ENCODE results near the gene SUPT16H. TPM values are rescaled to one million over a fixed set of nuclear protein-coding genes. Genes with fewer than 3 reads are reported as not detected.
"Not testable (repeated sequence)": the region's sequence is repeated elsewhere in the genome, so short reads cannot be mapped to it uniquely, and the experiment has no call there.

The SUPT16H gene
- total RNA-seq, 1 donor from 2014 or later: 98.9 TPM

- no peak for DNase-seq (ENCODE audit: low read depth, low spot score)
These were observed 16.2 kb downstream of the SUPT16H start for GRCh38 chr14:21367582-21368144.

- no peak for DNase-seq (ENCODE audit: low read depth, low spot score)
These were observed 27.3 kb downstream of the SUPT16H start for GRCh38 chr14:21356511-21356910.

- no peak for DNase-seq (ENCODE audit: low read depth, low spot score)
These were observed 31.2 kb downstream of the SUPT16H start for GRCh38 chr14:21352587-21352986.

- DNase-seq (ENCODE audit: low read depth, low spot score): no peak
These were observed 33.3 kb downstream of the SUPT16H start for GRCh38 chr14:21350539-21350938.

- DNase-seq (ENCODE audit: low read depth, low spot score): no peak
These were observed 36.6 kb downstream of the SUPT16H start for GRCh38 chr14:21347201-21347600.

- DNase-seq (ENCODE audit: low read depth, low spot score): no peak
These were observed 37.2 kb downstream of the SUPT16H start for GRCh38 chr14:21346532-21347135.

- no peak for DNase-seq (ENCODE audit: low read depth, low spot score)
These were observed 40.6 kb downstream of the SUPT16H start for GRCh38 chr14:21343035-21343794.

- no peak for DNase-seq (ENCODE audit: low read depth, low spot score)
These were observed 49.5 kb downstream of the SUPT16H start for GRCh38 chr14:21334202-21334906.

- no peak for DNase-seq (ENCODE audit: low read depth, low spot score)
These were observed 50.9 kb downstream of the SUPT16H start for GRCh38 chr14:21332950-21333349.

GRCh38 chr14:21326972-21327371 is 56.8 kb downstream of the SUPT16H start:
- DNase-seq (ENCODE audit: low read depth, low spot score): no peak

- no peak for DNase-seq (ENCODE audit: low read depth, low spot score)
These were observed 61.1 kb downstream of the SUPT16H start for GRCh38 chr14:21322716-21323115.

- DNase-seq (ENCODE audit: low read depth, low spot score): no peak
These were observed 62.9 kb downstream of the SUPT16H start for GRCh38 chr14:21320913-21321312.

- DNase-seq (ENCODE audit: low read depth, low spot score): no peak
These were observed 66.4 kb downstream of the SUPT16H start for GRCh38 chr14:21317398-21317797.

- no peak for DNase-seq (ENCODE audit: low read depth, low spot score)
These were observed 70.3 kb downstream of the SUPT16H start for GRCh38 chr14:21313512-21313911.

GRCh38 chr14:21311614-21312013 is 72.2 kb downstream of the SUPT16H start:
- DNase-seq (ENCODE audit: low read depth, low spot score): no peak

GRCh38 chr14:21309956-21310355 is 73.9 kb downstream of the SUPT16H start:
- no peak for DNase-seq (ENCODE audit: low read depth, low spot score)

GRCh38 chr14:21309238-21309636 is 74.6 kb downstream of the SUPT16H start:
- DNase-seq (ENCODE audit: low read depth, low spot score): no peak

GRCh38 chr14:21308479-21309237 is 75.2 kb downstream of the SUPT16H start:
- DNase-seq (ENCODE audit: low read depth, low spot score): peak; percentile 27

- DNase-seq (ENCODE audit: low read depth, low spot score): no peak
These were observed 75.7 kb downstream of the SUPT16H start for GRCh38 chr14:21308132-21308478.

GRCh38 chr14:21307637-21308036 is 76.2 kb downstream of the SUPT16H start:
- DNase-seq (ENCODE audit: low read depth, low spot score): no peak

- DNase-seq (ENCODE audit: low read depth, low spot score): not testable (repeated sequence)
These were observed 81.0 kb downstream of the SUPT16H start for GRCh38 chr14:21302836-21303140.

All from pulmonary artery endothelial cell (primary cell).